Nephron progenitor cell (in vitro differentiated cells): ENCODE data around the gene ENTPD1.
"Not testable (repeated sequence)": the region's sequence is repeated elsewhere in the genome, so short reads cannot be mapped to it uniquely, and the experiment has no call there.

Experiments
- DNase-seq: peaks from one replicate; pipeline ENCODE4 v3.0.0; 2021
- H3K27ac Mint-ChIP-seq: 2 replicates; pipeline ENCODE4 v1.8.0; 2021; ENCODE audit warnings: mild to moderate bottlenecking, moderate library complexity, mixed read lengths
- H3K27me3 Mint-ChIP-seq: 2 replicates; pipeline ENCODE4 v1.8.0; 2021; ENCODE audit warnings: mild to moderate bottlenecking, low read depth, mixed read lengths; ENCODE audit not compliant: poor library complexity
- H3K36me3 Mint-ChIP-seq: 2 replicates; pipeline ENCODE4 v1.8.0; 2021; ENCODE audit warnings: low read depth, mixed read lengths
- H3K4me1 Mint-ChIP-seq: 2 replicates; pipeline ENCODE4 v1.8.0; 2021; ENCODE audit warnings: mixed read lengths
- H3K4me3 Mint-ChIP-seq: 2 replicates; pipeline ENCODE4 v1.8.0; 2021; ENCODE audit warnings: mild to moderate bottlenecking, moderate library complexity, mixed read lengths
- H3K9me3 Mint-ChIP-seq: 2 replicates; pipeline ENCODE4 v1.8.0; 2021; ENCODE audit warnings: mild to moderate bottlenecking, moderate library complexity, mixed read lengths
- CTCF ChIP-seq: fragments of 200-600 bp; sonication (generic); IDR thresholded peaks from 2 replicates; pipeline ENCODE4 v1.5.0; 2021; ENCODE audit warnings: antibody characterized with exemption

Gene ENTPD1

GRCh38 chr10:95795602-95796001 lies 39.6 kb downstream of the ENTPD1 start:
- H3K4me3 Mint-ChIP-seq, result no peak overlapping the region
- H3K27me3 Mint-ChIP-seq, result no peaks in the 10 kb centered on the region
- no peak for TF ChIP-seq CTCF
- peaks cover 9% of the 10 kb centered on the region for H3K9me3 Mint-ChIP-seq
- H3K36me3 Mint-ChIP-seq, result peaks cover 4% of the 10 kb centered on the region
- DNase-seq, result no peak
- H3K27ac Mint-ChIP-seq, result no peak overlapping the region
- no peaks in the 10 kb centered on the region for H3K4me1 Mint-ChIP-seq

GRCh38 chr10:95796504-95796903 lies 40.5 kb downstream of the ENTPD1 start:
- no peak for TF ChIP-seq CTCF
- Mint-ChIP-seq H3K4me3 (no peak overlapping the region), H3K27me3 (no peaks in the 10 kb centered on the region), H3K4me1 (no peaks in the 10 kb centered on the region), H3K27ac (no peak overlapping the region), H3K36me3 (peaks cover 4% of the 10 kb centered on the region), H3K9me3 (peaks cover 17% of the 10 kb centered on the region)
- DNase-seq, result no peak

- DNase-seq, result no peak
- peaks cover 4% of the 10 kb centered on the region for H3K36me3 Mint-ChIP-seq
- no peak overlapping the region for H3K27ac Mint-ChIP-seq
- no peaks in the 10 kb centered on the region for H3K4me1 Mint-ChIP-seq
- H3K4me3 Mint-ChIP-seq, result no peak overlapping the region
- no peaks in the 10 kb centered on the region for H3K27me3 Mint-ChIP-seq
- H3K9me3 Mint-ChIP-seq, result peaks cover 35% of the 10 kb centered on the region
- no peak for TF ChIP-seq CTCF
These were observed 42.3 kb downstream of the ENTPD1 start for GRCh38 chr10:95798096-95798855.

GRCh38 chr10:95800286-95800685 lies 44.3 kb downstream of the ENTPD1 start:
- DNase-seq, H3K36me3 Mint-ChIP-seq, H3K4me1 Mint-ChIP-seq, H3K27me3 Mint-ChIP-seq, H3K27ac Mint-ChIP-seq, H3K4me3 Mint-ChIP-seq: not testable (repeated sequence)
- H3K9me3 Mint-ChIP-seq, result peaks cover 55% of the 10 kb centered on the region

GRCh38 chr10:95806687-95807380 lies 50.9 kb downstream of the ENTPD1 start:
- not testable (repeated sequence) for H3K36me3 Mint-ChIP-seq, H3K4me3 Mint-ChIP-seq, H3K27ac Mint-ChIP-seq, H3K4me1 Mint-ChIP-seq, DNase-seq
- Mint-ChIP-seq H3K9me3 (peaks cover 75% of the 10 kb centered on the region), H3K27me3 (peaks cover 12% of the 10 kb centered on the region)

GRCh38 chr10:95808705-95809308 lies 52.8 kb downstream of the ENTPD1 start:
- not testable (repeated sequence) for DNase-seq, H3K4me3 Mint-ChIP-seq, H3K36me3 Mint-ChIP-seq, H3K27ac Mint-ChIP-seq, H3K4me1 Mint-ChIP-seq
- Mint-ChIP-seq H3K9me3 (peaks cover 55% of the 10 kb centered on the region), H3K27me3 (peaks cover 12% of the 10 kb centered on the region)

- H3K27me3 Mint-ChIP-seq, result peaks cover 6% of the 10 kb centered on the region
- H3K27ac Mint-ChIP-seq, result no peak overlapping the region
- TF ChIP-seq CTCF, result no peak
- no peaks in the 10 kb centered on the region for H3K4me1 Mint-ChIP-seq
- H3K4me3 Mint-ChIP-seq, result no peak overlapping the region
- H3K9me3 Mint-ChIP-seq, result peaks cover 47% of the 10 kb centered on the region
- peaks cover 10% of the 10 kb centered on the region for H3K36me3 Mint-ChIP-seq
- no peak for DNase-seq
These were observed 53.6 kb downstream of the ENTPD1 start for GRCh38 chr10:95809370-95810197.
